H9 (cell line): Measurements from ENCODE around the gene TANGO6. TPM values are rescaled to one million over a fixed set of nuclear protein-coding genes. Genes with fewer than 3 reads are reported as not detected.

Source experiments
- DNase-seq: peaks from one replicate; pipeline ENCODE4 v3.0.0-alpha.2; 2017
- H2AFZ ChIP-seq: one replicate; pipeline ENCODE4 v1.6.1; 2013; ENCODE audit warnings: mild to moderate bottlenecking, low read length, control low read depth, moderate library complexity
- H2AK5ac ChIP-seq: 2 replicates; pipeline ENCODE4 v1.6.1; 2013; ENCODE audit warnings: low read length, control low read depth, mixed read lengths; ENCODE audit not compliant: insufficient read length
- H2BK120ac ChIP-seq: one replicate; pipeline ENCODE4 v1.6.1; 2013; ENCODE audit warnings: low read depth, mild to moderate bottlenecking, low read length, control low read depth, inconsistent platforms; ENCODE audit not compliant: poor library complexity, severe bottlenecking
- H2BK12ac ChIP-seq: 2 replicates; pipeline ENCODE4 v1.6.1; 2013; ENCODE audit warnings: low read length, control low read depth, mixed read lengths, low read depth; ENCODE audit not compliant: insufficient read length
- H2BK15ac ChIP-seq: 2 replicates; pipeline ENCODE4 v1.6.1; 2013; ENCODE audit warnings: low read depth, low read length, control low read depth
- H2BK20ac ChIP-seq: one replicate; pipeline ENCODE4 v1.6.1; 2013; ENCODE audit warnings: low read depth, mild to moderate bottlenecking, low read length, control low read depth, inconsistent platforms; ENCODE audit not compliant: poor library complexity, severe bottlenecking
- H2BK5ac ChIP-seq: 2 replicates; pipeline ENCODE4 v1.6.1; 2013; ENCODE audit warnings: low read length, control low read depth, mixed read lengths; ENCODE audit not compliant: insufficient read length
- H3K14ac ChIP-seq: 2 replicates; pipeline ENCODE4 v1.6.1; 2013; ENCODE audit warnings: low read length, control low read depth; ENCODE audit not compliant: insufficient read depth
- H3K18ac ChIP-seq: 2 replicates; pipeline ENCODE4 v1.6.1; 2013; ENCODE audit warnings: low read depth, mild to moderate bottlenecking, mixed read lengths, low read length, control low read depth; ENCODE audit not compliant: insufficient read length
- H3K23ac ChIP-seq: 2 replicates; pipeline ENCODE4 v1.6.1; 2013; ENCODE audit warnings: low read length, control low read depth, mixed read lengths, low read depth; ENCODE audit not compliant: insufficient read length
- H3K23me2 ChIP-seq: 2 replicates; pipeline ENCODE4 v1.6.1; 2013; ENCODE audit warnings: low read depth, mild to moderate bottlenecking, mixed read lengths, low read length, control low read depth; ENCODE audit not compliant: insufficient read length, poor library complexity, severe bottlenecking
- H3K27ac ChIP-seq: 2 replicates; pipeline ENCODE4 v1.5.1; 2013; ENCODE audit warnings: low read length, control low read depth, mixed read lengths, low read depth; ENCODE audit not compliant: insufficient read length
- H3K27me3 ChIP-seq: 2 replicates; pipeline ENCODE4 v1.6.1; 2013; ENCODE audit warnings: low read length, control low read depth, inconsistent platforms; ENCODE audit not compliant: insufficient read depth
- H3K4ac ChIP-seq: 2 replicates; pipeline ENCODE4 v1.6.1; 2013; ENCODE audit warnings: low read depth, mild to moderate bottlenecking, control low read depth, inconsistent platforms, low read length, moderate library complexity
- H3K4me1 ChIP-seq: 2 replicates; pipeline ENCODE4 v1.6.1; 2013; ENCODE audit warnings: low read length, control low read depth, inconsistent platforms; ENCODE audit not compliant: insufficient read depth
- H3K4me2 ChIP-seq: 2 replicates; pipeline ENCODE4 v1.6.1; 2013; ENCODE audit warnings: low read length, control low read depth, mixed read lengths; ENCODE audit not compliant: insufficient read length, insufficient read depth
- H3K56ac ChIP-seq: 2 replicates; pipeline ENCODE4 v1.6.1; 2013; ENCODE audit warnings: low read depth, mild to moderate bottlenecking, mixed read lengths, low read length, control low read depth; ENCODE audit not compliant: insufficient read length
- H3K79me1 ChIP-seq: 2 replicates; pipeline ENCODE4 v1.6.1; 2013; ENCODE audit warnings: low read depth, mild to moderate bottlenecking, moderate library complexity, low read length, control low read depth, inconsistent platforms; ENCODE audit not compliant: insufficient read depth, poor library complexity, severe bottlenecking
- H3K79me2 ChIP-seq: 2 replicates; pipeline ENCODE4 v1.6.1; 2013; ENCODE audit warnings: low read length, control low read depth, inconsistent platforms; ENCODE audit not compliant: insufficient read depth
- H3K9ac ChIP-seq: 2 replicates; pipeline ENCODE4 v1.6.1; 2013; ENCODE audit warnings: low read length, control low read depth, mixed read lengths; ENCODE audit not compliant: insufficient read length; ENCODE audit errors: extremely low read depth
- H3K9me3 ChIP-seq: one replicate; pipeline ENCODE4 v1.6.1; 2013; ENCODE audit warnings: low read depth, low read length, inconsistent platforms; ENCODE audit not compliant: control insufficient read depth
- H3T11ph ChIP-seq: one replicate; pipeline ENCODE4 v1.6.1; 2013; ENCODE audit warnings: mild to moderate bottlenecking, low read length, control low read depth, inconsistent platforms
- H4K20me1 ChIP-seq: one replicate; pipeline ENCODE4 v1.6.1; 2013; ENCODE audit not compliant: control insufficient read depth, insufficient read length, insufficient read depth
- H4K5ac ChIP-seq: 2 replicates; pipeline ENCODE4 v1.6.1; 2013; ENCODE audit warnings: low read depth, mild to moderate bottlenecking, mixed read lengths, low read length, control low read depth; ENCODE audit not compliant: insufficient read length
- H4K8ac ChIP-seq: replicated peaks from 2 replicates; pipeline ENCODE4 v1.6.1; 2013; ENCODE audit warnings: low read length, control low read depth, mixed read lengths, low read depth; ENCODE audit not compliant: insufficient read length
- H4K91ac ChIP-seq: 2 replicates; pipeline ENCODE4 v1.6.1; 2013; ENCODE audit warnings: low read depth, mild to moderate bottlenecking, moderate library complexity, mixed read lengths, low read length, control low read depth; ENCODE audit not compliant: insufficient read length
- H3K27ac Mint-ChIP-seq, 3 experiments: 2 replicates in 2 of 3; 3 replicates in 1 of 3; pipeline ENCODE4 v1.8.0; 2020 to 2021; ENCODE audit warnings: mixed read lengths in 3 of 3, mild to moderate bottlenecking in 1 of 3, moderate library complexity in 1 of 3
- H3K27me3 Mint-ChIP-seq: 2 replicates; pipeline ENCODE4 v1.8.0; 2021; ENCODE audit warnings: low read depth, mild to moderate bottlenecking, moderate library complexity, mixed read lengths
- H3K36me3 Mint-ChIP-seq, 3 experiments: 2 replicates in 2 of 3; 3 replicates in 1 of 3; pipeline ENCODE4 v1.8.0; 2020 to 2021; ENCODE audit warnings: low read depth in 3 of 3, mixed read lengths in 3 of 3; ENCODE audit not compliant: insufficient read depth in 1 of 3
- H3K4me1 Mint-ChIP-seq, 2 experiments: 2 replicates each; pipeline ENCODE4 v1.8.0; 2020; ENCODE audit warnings: mixed read lengths in 2 of 2
- H3K4me3 Mint-ChIP-seq, 2 experiments: 2 replicates in 1 of 2; 3 replicates in 1 of 2; pipeline ENCODE4 v1.8.0; 2020 to 2021; ENCODE audit warnings: mild to moderate bottlenecking in 2 of 2, mixed read lengths in 2 of 2, moderate library complexity in 1 of 2
- H3K9me3 Mint-ChIP-seq, 2 experiments: 2 replicates in 1 of 2; 3 replicates in 1 of 2; pipeline ENCODE4 v1.8.0; 2020; ENCODE audit warnings: mild to moderate bottlenecking in 2 of 2, mixed read lengths in 2 of 2, moderate library complexity in 1 of 2
- CTCF ChIP-seq: fragments of 200-600 bp; sonication (generic); conservative IDR thresholded peaks from 3 replicates; pipeline ENCODE4 v1.8.0; 2021; ENCODE audit warnings: antibody characterized with exemption, mild to moderate bottlenecking
- WGBS: extraction: QIAGEN DNeasy Blood & Tissue Kit; methylation state at CpG from one replicate; pipeline ENCODE4 v1.1.7; 2013; ENCODE audit warnings: missing lambda C conversion rate, low lambda C conversion rate, mixed read lengths; ENCODE audit not compliant: insufficient read length; ENCODE audit errors: extremely low coverage; 5-methylcytosine and 5-hydroxymethylcytosine counted together
- total RNA-seq: library from RNA; stranded (reverse); gene quantifications from 2 replicates; pipeline ENCODE4 v1.2.1, GENCODE V29; 2021

Gene TANGO6
- total RNA-seq, 1 experiment from 2014 or later: 12.0 TPM

- H4K8ac ChIP-seq: no peak overlapping the region
- no peak overlapping the region for H2AK5ac ChIP-seq
- Mint-ChIP-seq H3K4me3 (no peak overlapping the region), H3K4me1 (no peaks in the 10 kb centered on the region), H3K36me3 (peaks cover 0 to 9% (median 3%) of the 10 kb centered on the region in 3 experiments; a peak in 2 of 7 replicates), H3K27me3 (no peaks in the 10 kb centered on the region), H3K9me3 (no peaks in the 10 kb centered on the region), H3K27ac (peak overlapping the region in 1 of 3 experiments; percentile 35; a peak in 2 of 7 replicates)
- no peak overlapping the region for H3T11ph ChIP-seq
- no peak for TF ChIP-seq CTCF
- no peak overlapping the region for H2BK15ac ChIP-seq
- no peak overlapping the region for H2BK120ac ChIP-seq
- H3K23ac ChIP-seq: no peak overlapping the region
- no peaks in the 10 kb centered on the region for H3K23me2 ChIP-seq
- no peak overlapping the region for H4K91ac ChIP-seq
- H3K4ac ChIP-seq: no peak overlapping the region
- no peak overlapping the region for H3K9ac ChIP-seq
- no peaks in the 10 kb centered on the region for H3K79me2 ChIP-seq
- no peak overlapping the region for H2BK5ac ChIP-seq
- H4K5ac ChIP-seq: no peak overlapping the region
- H3K27ac ChIP-seq: no peak overlapping the region
- no peak overlapping the region for H2BK12ac ChIP-seq
- no peak overlapping the region for H3K18ac ChIP-seq
- H3K4me1 ChIP-seq: no peaks in the 10 kb centered on the region
- H3K79me1 ChIP-seq: no peaks in the 10 kb centered on the region
- H2BK20ac ChIP-seq: no peak overlapping the region
- H3K4me2 ChIP-seq: no peak overlapping the region
- no peak overlapping the region for H2AFZ ChIP-seq
- no peaks in the 10 kb centered on the region for H3K9me3 ChIP-seq
- H4K20me1 ChIP-seq: no peaks in the 10 kb centered on the region
- no peak overlapping the region for H3K14ac ChIP-seq
- no peak for DNase-seq
- no peaks in the 10 kb centered on the region for H3K27me3 ChIP-seq
- no peak overlapping the region for H3K56ac ChIP-seq
- no CpG with 5 or more reads among the region's 2 CpGs for WGBS
These were observed 78.3 kb downstream of the TANGO6 start for GRCh38 chr16:68921637-68922036.
